IMR-90 (cell line): ENCODE measurements around the gene RNPEP. TPM values are rescaled to one million over a fixed set of nuclear protein-coding genes. Genes with fewer than 3 reads are reported as not detected.

Experiments used
- ATAC-seq: fragments of 200-7000 bp; cut with Tn5 transposase; 2 replicates; pipeline ENCODE4 v1.9.1; 2020; ENCODE audit warnings: low read depth, mild to moderate bottlenecking, moderate library complexity
- BruUV-seq: library from RNA; stranded (reverse); fragments of 400-500 nt; replicated peaks from 2 replicates; lab custom pipeline; 2021; lab: Mats Ljungman, UMichigan
- CTCF ChIA-PET: fragments of 300-600 bp; formaldehyde crosslinking; extraction: SDS; loops from one replicate; lab custom pipeline; 2021; ENCODE audit warnings: antibody characterized with exemption; lab: Yijun Ruan, JAX
- POLR2A ChIA-PET: fragments of 300-600 bp; sonication (Branson Sonifier 250); formaldehyde crosslinking; loops from one replicate; lab custom pipeline; 2022; ENCODE audit warnings: antibody characterized with exemption; ENCODE audit not compliant: unreplicated experiment; lab: Charles Lee
- DNase-seq: peaks from one replicate; pipeline ENCODE4 v3.0.0; 2013
- H2AFZ ChIP-seq: replicated peaks from 2 replicates; pipeline ENCODE3; 2013; ENCODE audit warnings: low read length, mild to moderate bottlenecking; ENCODE audit not compliant: poor library complexity
- H2AK5ac ChIP-seq: 2 replicates; pipeline ENCODE4 v1.6.1; 2013; ENCODE audit warnings: low read depth, low read length, inconsistent platforms
- H2AK9ac ChIP-seq: replicated peaks from 2 replicates; pipeline ENCODE3; 2013; ENCODE audit warnings: mild to moderate bottlenecking, low read depth, low read length, moderate library complexity; ENCODE audit not compliant: poor library complexity
- H2BK120ac ChIP-seq: 2 replicates; pipeline ENCODE4 v1.6.1; 2013; ENCODE audit warnings: low read depth, low read length, inconsistent platforms
- H2BK15ac ChIP-seq: 3 replicates; pipeline ENCODE4 v1.6.1; 2013; ENCODE audit warnings: low read depth, low read length, inconsistent platforms
- H2BK20ac ChIP-seq: 2 replicates; pipeline ENCODE4 v1.6.1; 2013; ENCODE audit warnings: low read depth, mild to moderate bottlenecking, inconsistent platforms, low read length, moderate library complexity
- H2BK5ac ChIP-seq: 2 replicates; pipeline ENCODE4 v1.6.1; 2013; ENCODE audit warnings: mild to moderate bottlenecking, low read depth, low read length, inconsistent platforms; ENCODE audit not compliant: poor library complexity, severe bottlenecking
- H3K14ac ChIP-seq: replicated peaks from 2 replicates; pipeline ENCODE4 v1.6.1; 2013; ENCODE audit warnings: low read depth, low read length, inconsistent platforms
- H3K18ac ChIP-seq: 2 replicates; pipeline ENCODE4 v1.6.1; 2013; ENCODE audit warnings: low read depth, low read length, control low read depth
- H3K23ac ChIP-seq: 2 replicates; pipeline ENCODE4 v1.6.1; 2013; ENCODE audit warnings: low read depth, low read length, inconsistent platforms
- H3K27ac ChIP-seq: 2 replicates; pipeline ENCODE4 v1.5.1; 2013; ENCODE audit warnings: mild to moderate bottlenecking, control low read depth, low read length; ENCODE audit not compliant: insufficient read depth
- H3K27me3 ChIP-seq: 2 replicates; pipeline ENCODE4 v1.6.1; 2013; ENCODE audit warnings: low read length; ENCODE audit not compliant: control insufficient read depth, insufficient read depth
- H3K36me3 ChIP-seq: 2 replicates; pipeline ENCODE4 v1.6.1; 2013; ENCODE audit warnings: low read length, mixed read lengths; ENCODE audit not compliant: control insufficient read depth, insufficient read depth
- H3K4ac ChIP-seq: 2 replicates; pipeline ENCODE4 v1.6.1; 2013; ENCODE audit warnings: low read depth, low read length, inconsistent platforms
- H3K4me1 ChIP-seq: 2 replicates; pipeline ENCODE4 v1.6.1; 2013; ENCODE audit warnings: low read length, mixed read lengths; ENCODE audit not compliant: control insufficient read depth, insufficient read depth
- H3K4me2 ChIP-seq: 2 replicates; pipeline ENCODE4 v1.6.1; 2013; ENCODE audit warnings: low read depth, mild to moderate bottlenecking, control low read depth, low read length, moderate library complexity
- H3K4me3 ChIP-seq: 2 replicates; pipeline ENCODE4 v1.5.1; 2013; ENCODE audit warnings: low read depth, mild to moderate bottlenecking, control low read depth, low read length, moderate library complexity; ENCODE audit not compliant: insufficient read depth
- H3K56ac ChIP-seq: 2 replicates; pipeline ENCODE4 v1.6.1; 2013; ENCODE audit warnings: low read length, inconsistent platforms; ENCODE audit not compliant: insufficient read depth; ENCODE audit errors: extremely low read depth
- H3K79me1 ChIP-seq, 2 experiments: 2 replicates each; pipeline ENCODE4 v1.6.1; 2013; ENCODE audit warnings: low read length in 2 of 2, inconsistent platforms in 1 of 2, low read depth in 1 of 2
- H3K9ac ChIP-seq: 2 replicates; pipeline ENCODE4 v1.6.1; 2013; ENCODE audit warnings: low read depth, low read length, control low read depth
- H3K9me1 ChIP-seq: 2 replicates; pipeline ENCODE4 v1.6.1; 2013; ENCODE audit warnings: low read length, inconsistent platforms; ENCODE audit not compliant: insufficient read depth
- H3K9me3 ChIP-seq: 2 replicates; pipeline ENCODE4 v1.6.1; 2013; ENCODE audit warnings: low read length; ENCODE audit not compliant: control insufficient read depth, insufficient read depth
- H4K20me1 ChIP-seq: 2 replicates; pipeline ENCODE4 v1.6.1; 2013; ENCODE audit warnings: low read length, inconsistent platforms; ENCODE audit not compliant: insufficient read depth
- H4K5ac ChIP-seq: 2 replicates; pipeline ENCODE4 v1.6.1; 2013; ENCODE audit warnings: mild to moderate bottlenecking, low read depth, low read length, control low read depth
- H4K8ac ChIP-seq, 2 experiments: 2 replicates each; pipeline ENCODE4 v1.6.1; 2013; ENCODE audit warnings: low read depth in 2 of 2, low read length in 2 of 2, control low read depth in 1 of 2, inconsistent platforms in 1 of 2
- H4K91ac ChIP-seq: 2 replicates; pipeline ENCODE4 v1.6.1; 2013; ENCODE audit warnings: low read depth, low read length, inconsistent platforms; ENCODE audit not compliant: insufficient read depth
- CEBPB ChIP-seq: IDR thresholded peaks from 2 replicates; pipeline ENCODE4 v1.6.1; 2012; ENCODE audit warnings: low read depth, low read length, improper control_type of control experiment
- CHD1 ChIP-seq: IDR thresholded peaks from 2 replicates; pipeline ENCODE4 v1.6.1; 2012; ENCODE audit warnings: low read depth, low read length, improper control_type of control experiment
- CTCF ChIP-seq: conservative IDR thresholded peaks from 2 replicates; pipeline ENCODE4 v1.5.1; 2012; ENCODE audit warnings: mild to moderate bottlenecking, low read depth, low read length, improper control_type of control experiment
- ELK1 ChIP-seq: fragments of 150-350 bp; IDR thresholded peaks from 2 replicates; pipeline ENCODE4 v1.6.1; 2016; ENCODE audit warnings: low read depth, mild to moderate bottlenecking, low read length, moderate library complexity, borderline replicate concordance
- MAFK ChIP-seq: IDR thresholded peaks from 2 replicates; pipeline ENCODE4 v1.6.1; 2012; ENCODE audit warnings: low read depth, low read length, improper control_type of control experiment
- POLR2A ChIP-seq: IDR thresholded peaks from 2 replicates; pipeline ENCODE4 v1.6.1; 2012; ENCODE audit warnings: mild to moderate bottlenecking, low read depth, low read length
- RFX5 ChIP-seq: IDR thresholded peaks from 2 replicates; pipeline ENCODE4 v1.8.0; 2012; ENCODE audit warnings: low read depth, mild to moderate bottlenecking, low read length, moderate library complexity
- SMC3 ChIP-seq: fragments of 150-350 bp; IDR thresholded peaks from 2 replicates; pipeline ENCODE4 v1.6.1; 2016; ENCODE audit warnings: low read depth, mild to moderate bottlenecking, antibody characterized with exemption, low read length, moderate library complexity
- WGBS, 2 experiments: methylation state at CpG; one replicate each; pipeline versions ENCODE4 v1.1.5 to v1.1.7; 2013; ENCODE audit warnings: missing lambda C conversion rate in 2 of 2; ENCODE audit not compliant: insufficient read length in 1 of 2; ENCODE audit errors: extremely low coverage in 2 of 2; 5-methylcytosine and 5-hydroxymethylcytosine counted together
- dilution Hi-C: fragments of 300-500 bp; cut with HindIII; formaldehyde crosslinking; loops from one replicate; pipeline ENCODE4 v1.14.3; 2018; ENCODE audit warnings: low sequenced_read_pairs; ENCODE audit not compliant: unreplicated experiment
- in situ Hi-C: fragments of 300-500 bp; cut with MboI; formaldehyde crosslinking; loops from 3 replicates; pipeline ENCODE4 v1.14.3; 2019; ENCODE audit warnings: low sequenced_read_pairs, inconsistent platforms, mixed read lengths
- intact Hi-C: fragments of 100-400 bp; cut with micrococcal nuclease; formaldehyde crosslinking; loops from 2 replicates; pipeline ENCODE4 v1.10.0; 2022
- polyA plus RNA-seq, 3 experiments: library from polyadenylated mRNA; depleted of rRNA; stranded (reverse); fragments of >200 nt; gene quantifications; 2 replicates each; pipeline ENCODE4 v1.2.3, GENCODE V29; 2012; ENCODE audit warnings: low replicate concordance in 1 of 3
- total RNA-seq: library from RNA; depleted of rRNA; stranded (reverse); fragments of >200 nt; gene quantifications from 2 replicates; pipeline ENCODE4 v1.2.3, GENCODE V29; 2012

RNPEP gene
- total and polyA plus RNA-seq, 2 of the 4 experiments (the other 2 are of a cell fraction): 49.8 to 75.4 TPM

DNA sequence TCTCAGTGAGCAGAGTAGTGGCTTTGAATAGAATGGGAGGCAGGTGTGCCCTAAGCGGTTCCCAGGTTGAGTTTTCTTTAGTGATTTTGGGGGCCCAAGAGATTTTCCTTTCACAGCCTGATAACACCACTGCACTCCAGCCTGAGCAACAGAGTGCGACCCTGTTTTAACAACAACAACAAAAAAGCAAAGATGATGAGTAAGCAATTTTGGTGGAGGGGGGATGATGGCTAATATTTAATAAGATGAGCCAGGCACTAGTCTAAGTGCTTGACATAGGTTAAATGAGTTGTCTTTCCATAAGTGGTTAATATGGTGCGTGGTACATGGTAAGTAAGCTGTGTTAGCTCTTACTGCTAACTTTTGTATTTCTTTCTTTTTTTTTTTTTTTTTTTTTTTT is 2.0 kb downstream of the RNPEP start:
- Histone ChIP-seq H4K8ac (no peak overlapping the region), H3K9ac (no peak overlapping the region), H3K36me3 (peaks cover 7% of the 10 kb centered on the region), H3K23ac (no peak overlapping the region; the same call in 1 of the 2 replicates), H3K4me3 (no peak overlapping the region), H3K79me1 (peaks cover 21 to 62% of the 10 kb centered on the region in 2 experiments), H3K27ac (no peak overlapping the region), H3K27me3 (no peaks in the 10 kb centered on the region), H4K91ac (no peak overlapping the region), H4K20me1 (no peaks in the 10 kb centered on the region; the same call in none of the 2 replicates), H2BK20ac (no peak overlapping the region), H2AK9ac (no peak overlapping the region), H3K4ac (no peak overlapping the region), H2AFZ (no peak overlapping the region), H3K9me1 (peaks cover 15% of the 10 kb centered on the region; the same call in 1 of the 2 replicates), H3K18ac (no peak overlapping the region), H2BK5ac (no peak overlapping the region), H3K4me2 (no peak overlapping the region), H4K5ac (no peak overlapping the region), H2BK120ac (no peak overlapping the region), H3K9me3 (no peaks in the 10 kb centered on the region), H3K4me1 (peaks cover 2% of the 10 kb centered on the region), H3K14ac (no peak overlapping the region), H2BK15ac (no peak overlapping the region), H2AK5ac (no peak overlapping the region), H3K56ac (no peak overlapping the region)
- in situ Hi-C loops (no loop called here), intact Hi-C loops (no loop called here), dilution Hi-C loops (no loop called here)
- ChIA-PET CTCF (no interaction called here), POLR2A (interaction anchor here (0.7 kb wide), 1 partner anchor 107 kb away, joined by 7 read pairs; no protein-coding TSS in a partner anchor)
- no TSS peak for BruUV-seq
- ATAC-seq (no peak), DNase-seq (no peak)
- TF ChIP-seq CEBPB (no peak), RFX5 (no peak), SMC3 (no peak), MAFK (peak; percentile 97), ELK1 (no peak), CHD1 (no peak), POLR2A (no peak), CTCF (no peak)
- WGBS, 2 experiments: no CpG with 5 or more reads among the region's 3 CpGs
